Urinary bladder (tissue), 4 donors: ENCODE data around the gene NLGN1. TPM values are rescaled to one million over a fixed set of nuclear protein-coding genes. Genes with fewer than 3 reads are reported as not detected.

Experiments
- DNase-seq: peaks from one replicate; pipeline ENCODE4 v3.0.0-alpha.2; 2015; ENCODE audit errors: extremely low spot score
- H3K27ac ChIP-seq: one replicate; pipeline ENCODE4 v1.5.1; 2013; ENCODE audit warnings: low read depth, mild to moderate bottlenecking, moderate library complexity
- H3K36me3 ChIP-seq: one replicate; pipeline ENCODE4 v1.6.1; 2013; ENCODE audit warnings: mild to moderate bottlenecking, moderate library complexity; ENCODE audit not compliant: insufficient read depth
- H3K4me1 ChIP-seq: one replicate; pipeline ENCODE4 v1.6.1; 2013; ENCODE audit warnings: mild to moderate bottlenecking, moderate library complexity; ENCODE audit not compliant: insufficient read depth
- H3K4me3 ChIP-seq: one replicate; pipeline ENCODE4 v1.5.1; 2013; ENCODE audit warnings: low read depth, low read length
- WGBS: extraction: QIAGEN DNeasy Blood & Tissue Kit; methylation state at CpG from one replicate; pipeline ENCODE4 v1.1.7; 2013; 5-methylcytosine and 5-hydroxymethylcytosine counted together
- polyA plus RNA-seq: library from polyadenylated mRNA; stranded (reverse); fragments of 200-250 nt; gene quantifications from one replicate; pipeline ENCODE4 v1.2.3, GENCODE V29; 2013
- total RNA-seq: library from RNA; depleted of rRNA; stranded (reverse); fragments of >200 nt; gene quantifications from one replicate; pipeline ENCODE4 v1.2.3, GENCODE V29; 2014
- donor health status: healthy with polysubstance abuse.
- donor health status: healthy.

NLGN1 gene
- total and polyA plus RNA-seq, 2 donors = 8.4 to 51.8 TPM

DNA sequence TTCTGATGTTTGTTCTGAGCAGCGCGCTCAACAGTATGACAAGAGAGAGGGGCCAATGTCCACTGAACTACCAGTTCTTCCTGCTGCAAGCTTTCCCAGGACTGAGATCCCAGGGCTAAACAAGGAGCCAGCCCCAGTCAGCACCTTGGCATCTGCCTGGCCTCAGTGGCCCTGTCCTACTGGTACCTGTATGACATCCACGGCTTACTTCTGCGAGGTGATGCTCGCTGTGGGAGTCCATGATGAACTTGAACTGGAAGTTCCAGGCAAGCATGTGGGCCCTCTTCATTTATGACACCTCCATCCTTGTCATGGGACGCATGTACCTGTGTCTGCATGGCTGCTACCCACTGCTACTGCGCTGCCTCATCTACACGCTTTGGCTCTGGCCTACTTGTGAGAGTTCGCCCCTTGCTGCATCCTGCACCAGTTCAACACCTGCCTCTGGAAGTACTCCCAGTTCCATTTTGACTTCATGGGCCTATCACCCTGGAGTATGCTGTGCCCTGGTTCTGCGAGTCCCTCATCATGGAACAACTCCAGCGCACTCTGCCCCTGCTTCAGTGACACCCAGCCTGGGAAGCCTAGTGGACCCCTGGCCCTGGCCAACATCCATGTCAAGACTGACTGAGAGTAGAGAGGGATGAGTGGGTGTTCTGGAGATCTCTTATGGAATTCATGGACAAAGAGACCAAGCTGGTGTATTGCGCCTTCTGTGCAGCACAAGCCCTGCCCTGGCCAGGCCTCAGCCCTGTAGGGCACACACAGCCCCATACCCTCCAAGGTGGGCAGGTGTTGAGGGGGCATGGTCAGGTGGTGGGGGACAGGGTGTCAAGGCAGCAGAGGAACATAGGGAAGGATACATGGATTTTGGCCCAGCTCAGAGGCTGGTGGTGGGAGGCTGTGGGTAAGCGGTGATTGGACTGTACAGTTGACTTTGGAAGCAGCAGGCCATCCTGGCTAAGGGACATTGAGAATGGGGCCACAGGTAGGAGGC lies 246.8 kb downstream of the NLGN1 start:
- Histone ChIP-seq H3K36me3 (no peaks in the 10 kb centered on the region), H3K27ac (no peak overlapping the region), H3K4me3 (no peak overlapping the region), H3K4me1 (no peaks in the 10 kb centered on the region)
- 98% methylated on average over 13 of the region's 13 CpGs for WGBS
- DNase-seq = no peak

GRCh38 chr3:173650596-173650995 lies 253.1 kb downstream of the NLGN1 start:
- WGBS = 60% methylated on average over 1 of the region's 1 CpG
- Histone ChIP-seq H3K4me1 (no peaks in the 10 kb centered on the region), H3K36me3 (no peaks in the 10 kb centered on the region), H3K27ac (no peak overlapping the region), H3K4me3 (no peak overlapping the region)
- no peak for DNase-seq

DNA sequence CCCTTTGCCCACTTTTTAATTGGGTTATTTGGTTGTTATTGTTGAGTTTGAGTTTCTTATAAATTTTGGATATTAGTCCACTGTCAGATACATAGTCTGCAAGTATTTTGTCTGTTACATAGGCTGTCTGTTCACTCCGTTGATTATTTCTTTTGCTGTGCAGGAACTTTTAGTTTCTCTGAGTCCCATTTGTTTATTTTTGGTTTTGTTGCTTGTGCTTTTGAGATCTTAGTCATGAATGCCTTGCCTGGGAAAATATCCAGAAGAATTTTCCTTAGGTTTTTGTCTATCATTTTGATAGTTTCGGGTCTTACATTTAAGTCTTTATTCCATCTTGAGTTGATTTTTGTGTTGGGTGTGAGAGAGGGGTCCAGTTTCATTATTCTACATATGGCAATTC lies 254.5 kb downstream of the NLGN1 start:
- no peak for DNase-seq
- Histone ChIP-seq H3K4me1 (no peaks in the 10 kb centered on the region), H3K36me3 (no peaks in the 10 kb centered on the region), H3K4me3 (no peak overlapping the region), H3K27ac (no peak overlapping the region)
- 82% methylated on average over 2 of the region's 2 CpGs for WGBS

DNA sequence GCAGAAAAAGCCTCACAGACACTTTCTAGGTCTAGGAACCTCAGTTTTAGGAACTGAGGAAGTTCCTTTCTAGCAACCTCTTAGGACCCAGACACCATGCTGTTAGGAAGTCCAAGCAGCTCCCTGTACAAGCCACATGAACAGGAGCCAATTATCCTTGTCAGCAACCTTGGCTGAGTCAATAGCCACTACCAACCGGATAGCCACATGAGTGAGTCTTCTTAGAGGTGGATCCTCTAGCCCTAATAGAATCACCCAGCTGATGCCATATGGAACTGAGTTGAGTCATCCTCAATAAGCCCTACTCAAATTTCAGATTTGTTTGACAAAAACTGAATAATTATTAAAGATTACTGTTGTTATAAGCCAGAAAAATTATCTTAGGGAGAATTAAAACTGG lies 256.2 kb downstream of the NLGN1 start:
- Histone ChIP-seq H3K4me1 (no peaks in the 10 kb centered on the region), H3K36me3 (no peaks in the 10 kb centered on the region), H3K4me3 (no peak overlapping the region), H3K27ac (no peak overlapping the region)
- no peak for DNase-seq
- 100% methylated on average over 1 of the region's 1 CpG for WGBS

- DNase-seq = no peak
- H3K36me3 ChIP-seq = no peaks in the 10 kb centered on the region
- 69% methylated on average over 2 of the region's 2 CpGs for WGBS
- H3K27ac ChIP-seq = no peak overlapping the region
- H3K4me3 ChIP-seq = no peak overlapping the region
- H3K4me1 ChIP-seq = no peaks in the 10 kb centered on the region
These were observed 262.4 kb downstream of the NLGN1 start for GRCh38 chr3:173659972-173660371.

DNA sequence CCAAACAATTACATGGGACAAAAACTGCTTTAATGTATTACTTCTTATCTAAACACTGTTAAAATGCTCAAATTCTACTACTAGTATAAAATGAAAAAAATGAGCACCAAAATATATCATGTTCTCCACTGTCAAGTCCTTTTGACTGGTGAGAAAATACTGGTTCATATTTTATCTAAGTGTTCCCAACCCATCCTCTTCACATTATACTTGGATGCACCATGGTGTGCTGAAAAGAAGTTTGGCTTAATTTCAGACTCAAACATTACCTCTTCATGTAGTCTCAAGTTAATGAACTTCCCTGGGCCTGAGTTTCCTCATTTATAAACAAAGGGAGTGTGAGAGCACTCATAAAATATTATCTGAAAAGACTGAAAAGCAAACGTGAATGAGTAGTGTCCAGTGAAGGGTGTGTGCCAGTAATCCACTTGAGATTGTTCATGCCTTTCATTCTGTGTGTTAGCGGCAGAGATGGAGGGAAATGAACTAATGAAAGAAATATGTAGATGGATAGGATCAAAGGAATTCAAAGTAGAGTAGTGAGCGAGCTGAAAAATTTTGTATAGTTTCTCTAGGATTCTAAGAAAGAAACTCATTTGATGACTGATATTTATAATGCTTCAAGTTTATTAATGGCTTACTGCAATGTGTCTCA lies 263.2 kb downstream of the NLGN1 start:
- DNase-seq = no peak
- Histone ChIP-seq H3K27ac (no peak overlapping the region), H3K36me3 (no peaks in the 10 kb centered on the region), H3K4me3 (no peak overlapping the region), H3K4me1 (no peaks in the 10 kb centered on the region)
- 50% methylated on average over 3 of the region's 3 CpGs for WGBS

GRCh38 chr3:173663696-173664111 lies 266.2 kb downstream of the NLGN1 start:
- DNase-seq = no peak
- WGBS = 55% methylated on average over 1 of the region's 1 CpG

GRCh38 chr3:173676094-173676493 lies 278.6 kb downstream of the NLGN1 start:
- H3K4me1 ChIP-seq = no peaks in the 10 kb centered on the region
- no peak overlapping the region for H3K27ac ChIP-seq
- H3K4me3 ChIP-seq = no peak overlapping the region
- no peaks in the 10 kb centered on the region for H3K36me3 ChIP-seq
- WGBS = 63% methylated on average over 1 of the region's 1 CpG
- no peak for DNase-seq

More at GRCh38 chr3:173663696-173664111, 266.2 kb downstream of the NLGN1 start:
- Histone ChIP-seq H3K4me1 (no peaks in the 10 kb centered on the region), H3K36me3 (no peaks in the 10 kb centered on the region), H3K4me3 (no peak overlapping the region), H3K27ac (no peak overlapping the region)

DNA sequence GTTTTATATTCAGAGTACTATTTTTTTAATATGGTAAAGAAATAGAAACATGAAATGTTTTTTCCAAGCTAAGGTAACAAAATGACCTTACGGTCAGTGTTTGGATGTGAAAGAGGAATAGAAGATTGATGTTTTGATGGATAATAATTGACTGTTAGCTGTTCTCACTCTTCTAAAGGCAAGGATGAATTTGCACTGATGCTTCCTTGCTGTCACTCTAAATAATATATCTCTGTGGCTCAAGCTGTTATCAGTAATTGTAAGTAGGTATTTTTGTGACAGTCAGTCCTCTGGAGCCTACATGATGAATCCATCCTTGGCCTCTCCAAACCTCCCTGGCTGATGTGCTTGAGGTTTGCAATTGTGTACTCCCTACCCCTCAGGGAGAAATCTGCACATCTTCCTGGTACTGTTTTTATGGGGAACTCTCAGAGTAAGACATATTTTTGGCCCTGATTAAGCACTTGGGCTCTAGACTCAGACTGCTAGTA lies 283.7 kb downstream of the NLGN1 start:
- no peak for DNase-seq
- Histone ChIP-seq H3K4me3 (no peak overlapping the region), H3K36me3 (no peaks in the 10 kb centered on the region), H3K27ac (no peak overlapping the region), H3K4me1 (no peaks in the 10 kb centered on the region)
- 95% methylated on average over 1 of the region's 1 CpG for WGBS

- H3K27ac ChIP-seq = no peak overlapping the region
- H3K36me3 ChIP-seq = no peaks in the 10 kb centered on the region
- no peaks in the 10 kb centered on the region for H3K4me1 ChIP-seq
- 91% methylated on average over 2 of the region's 2 CpGs for WGBS
- no peak for DNase-seq
- H3K4me3 ChIP-seq = no peak overlapping the region
These were observed 287.9 kb downstream of the NLGN1 start for GRCh38 chr3:173685456-173685855.

- H3K27ac ChIP-seq = no peak overlapping the region
- no peak overlapping the region for H3K4me3 ChIP-seq
- DNase-seq = no peak
- no peaks in the 10 kb centered on the region for H3K4me1 ChIP-seq
- WGBS = 82% methylated on average over 4 of the region's 4 CpGs
- no peaks in the 10 kb centered on the region for H3K36me3 ChIP-seq
These were observed 290.8 kb downstream of the NLGN1 start for GRCh38 chr3:173688216-173688842.

DNA sequence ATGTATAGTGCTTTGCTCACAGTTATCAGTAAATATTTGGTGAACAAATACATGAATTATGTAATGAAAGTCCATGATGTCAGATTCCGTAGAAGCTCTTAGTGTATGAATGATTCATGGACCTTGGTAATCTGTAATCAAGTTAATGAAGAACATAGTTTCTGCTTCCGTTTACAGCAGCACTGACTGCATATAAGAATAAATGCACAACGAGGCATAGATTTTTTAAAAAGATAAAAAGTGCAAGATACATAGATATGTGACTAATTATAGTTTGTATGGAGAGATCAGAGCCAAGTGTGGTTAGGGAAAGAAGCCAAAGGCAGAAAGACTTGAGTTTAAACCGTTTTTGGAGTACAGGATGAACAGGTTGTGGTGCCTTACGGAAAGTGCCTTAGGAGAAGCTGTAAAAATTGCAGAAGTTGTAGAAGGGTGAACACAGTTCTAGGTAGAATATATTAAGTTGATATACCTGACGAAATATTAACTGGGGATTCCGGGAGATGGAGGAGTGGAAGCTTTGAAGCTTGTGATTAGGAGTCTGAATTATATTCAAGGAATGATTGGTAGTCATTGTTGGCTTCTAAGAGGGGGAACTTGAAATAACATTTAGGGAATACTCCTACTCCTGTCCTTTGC lies 293.1 kb downstream of the NLGN1 start:
- Histone ChIP-seq H3K4me1 (no peaks in the 10 kb centered on the region), H3K36me3 (no peaks in the 10 kb centered on the region), H3K4me3 (no peak overlapping the region), H3K27ac (no peak overlapping the region)
- 61% methylated on average over 7 of the region's 7 CpGs for WGBS
- DNase-seq = no peak

- no peak overlapping the region for H3K27ac ChIP-seq
- WGBS = 83% methylated on average over 1 of the region's 1 CpG
- no peaks in the 10 kb centered on the region for H3K36me3 ChIP-seq
- no peak for DNase-seq
- no peaks in the 10 kb centered on the region for H3K4me1 ChIP-seq
- no peak overlapping the region for H3K4me3 ChIP-seq
These were observed 301.8 kb downstream of the NLGN1 start for GRCh38 chr3:173699353-173699752.
